Cerebellar nuclear complex (tissue), 1 donor: ENCODE measurements around the gene ST6GALNAC4.
A peak's percentile ranks its signal among the peaks of the same experiment; 100 is the strongest.
"Not testable (repeated sequence)": the region's sequence is repeated elsewhere in the genome, so short reads cannot be mapped to it uniquely, and the experiment has no call there.

Source experiments
- DNase-seq, 2 experiments: peaks; one replicate each; lab custom pipeline; 2025; lab: John Stamatoyannopoulos, UW

Gene ST6GALNAC4

GRCh38 chr9:127870153-127870491, 46.7 kb downstream of the ST6GALNAC4 start:
- DNase-seq = not testable (repeated sequence)

GRCh38 chr9:127869310-127870152, 47.3 kb downstream of the ST6GALNAC4 start:
- peak in 1 of 2 experiments; percentile 38 for DNase-seq

GRCh38 chr9:127868278-127868902, 48.5 kb downstream of the ST6GALNAC4 start:
- DNase-seq = no peak

GRCh38 chr9:127867356-127868277, 49.2 kb downstream of the ST6GALNAC4 start:
- no peak for DNase-seq

GRCh38 chr9:127866535-127866934, 50.3 kb downstream of the ST6GALNAC4 start:
- DNase-seq = no peak

- no peak for DNase-seq
These were observed 51.0 kb downstream of the ST6GALNAC4 start for GRCh38 chr9:127865645-127866464.

GRCh38 chr9:127863191-127863621, 53.6 kb downstream of the ST6GALNAC4 start:
- no peak for DNase-seq

GRCh38 chr9:127862075-127863011, 54.5 kb downstream of the ST6GALNAC4 start:
- no peak for DNase-seq

GRCh38 chr9:127860779-127861178, 56.1 kb downstream of the ST6GALNAC4 start:
- DNase-seq = no peak

GRCh38 chr9:127860260-127860659, 56.6 kb downstream of the ST6GALNAC4 start:
- DNase-seq = no peak

- DNase-seq = no peak
These were observed 58.8 kb downstream of the ST6GALNAC4 start for GRCh38 chr9:127858041-127858512.
